SKM-1 treated with dmso at 0.1 percent for 144 hours (cell line): ENCODE results near the gene OTOGL.
"Not testable (repeated sequence)": the region's sequence is repeated elsewhere in the genome, so short reads cannot be mapped to it uniquely, and the experiment has no call there.

Experiments
- DNase-seq: peaks from one replicate; lab custom pipeline; 2025; ENCODE audit not compliant: unreplicated experiment; lab: John Stamatoyannopoulos, UW

Gene OTOGL

GRCh38 chr12:80099259-80099658 is at the start of gene OTOGL:
TSS of gene OTOGL (plus strand) at chr12:80099537. CDS start at chr12:80209432, 109,895 bp downstream.
- no peak for DNase-seq

GRCh38 chr12:80050236-80050635 is 49.1 kb upstream of the OTOGL start:
- no peak for DNase-seq

- DNase-seq: no peak
Measured at GRCh38 chr12:80053051-80053790, 46.1 kb upstream of the OTOGL start.

- no peak for DNase-seq
Measured at GRCh38 chr12:80056232-80056631, 43.1 kb upstream of the OTOGL start.

GRCh38 chr12:80056845-80057244 is 42.5 kb upstream of the OTOGL start:
- no peak for DNase-seq

GRCh38 chr12:80058586-80058985 is 40.8 kb upstream of the OTOGL start:
- DNase-seq: no peak

GRCh38 chr12:80059102-80059501 is 40.2 kb upstream of the OTOGL start:
- no peak for DNase-seq

GRCh38 chr12:80059875-80060274 is 39.5 kb upstream of the OTOGL start:
- DNase-seq: no peak

GRCh38 chr12:80064269-80064668 is 35.1 kb upstream of the OTOGL start:
- no peak for DNase-seq

GRCh38 chr12:80064951-80065350 is 34.4 kb upstream of the OTOGL start:
- DNase-seq: no peak

- DNase-seq: no peak
Measured at GRCh38 chr12:80068173-80068572, 31.2 kb upstream of the OTOGL start.

- DNase-seq: not testable (repeated sequence)
Measured at GRCh38 chr12:80083892-80084614, 15.3 kb upstream of the OTOGL start.

- DNase-seq: no peak
Measured at GRCh38 chr12:80086025-80086424, 13.3 kb upstream of the OTOGL start.

GRCh38 chr12:80087486-80088213 is 11.7 kb upstream of the OTOGL start:
- no peak for DNase-seq

- DNase-seq: no peak
Measured at GRCh38 chr12:80100591-80100990, 1.3 kb downstream of the OTOGL start.

- peak; percentile 2 for DNase-seq
Measured at GRCh38 chr12:80101126-80101525, 1.8 kb downstream of the OTOGL start.

GRCh38 chr12:80107221-80107620 is 7.9 kb downstream of the OTOGL start:
- no peak for DNase-seq

- no peak for DNase-seq
Measured at GRCh38 chr12:80116735-80117134, 17.4 kb downstream of the OTOGL start.

- DNase-seq: no peak
Measured at GRCh38 chr12:80118565-80119324, 19.4 kb downstream of the OTOGL start.

- no peak for DNase-seq
Measured at GRCh38 chr12:80120994-80121393, 21.7 kb downstream of the OTOGL start.

GRCh38 chr12:80121661-80122060 is 22.3 kb downstream of the OTOGL start:
- no peak for DNase-seq
